Spinal cord (tissue), 10 donors: ENCODE data around the gene RABGEF1. TPM values are rescaled to one million over a fixed set of nuclear protein-coding genes. Genes with fewer than 3 reads are reported as not detected.
A peak's percentile ranks its signal among the peaks of the same experiment; 100 is the strongest.
"Not testable (repeated sequence)": the region's sequence is repeated elsewhere in the genome, so short reads cannot be mapped to it uniquely, and the experiment has no call there.

Experiments used
- DNase-seq, 6 donors: peaks; one replicate each; pipeline versions ENCODE4 v3.0.0 to v3.0.0-alpha.2; 2013 to 2015; ENCODE audit warnings: low spot score in 6 of 6, low read depth in 4 of 6
- H3K27ac ChIP-seq: one replicate; pipeline ENCODE4 v1.5.1; 2013; ENCODE audit warnings: low read depth, low read length, control low read depth
- H3K27me3 ChIP-seq: one replicate; pipeline ENCODE4 v1.6.1; 2013; ENCODE audit warnings: low read length; ENCODE audit not compliant: control insufficient read depth, insufficient read depth
- H3K36me3 ChIP-seq: one replicate; pipeline ENCODE4 v1.6.1; 2013; ENCODE audit warnings: low read length; ENCODE audit not compliant: control insufficient read depth, insufficient read depth
- H3K4me1 ChIP-seq: one replicate; pipeline ENCODE4 v1.6.1; 2013; ENCODE audit warnings: low read length; ENCODE audit not compliant: control insufficient read depth, insufficient read depth
- H3K4me3 ChIP-seq: one replicate; pipeline ENCODE4 v1.5.1; 2013; ENCODE audit warnings: low read depth, low read length, control low read depth
- H3K9me3 ChIP-seq: one replicate; pipeline ENCODE4 v1.6.1; 2013; ENCODE audit warnings: low read length; ENCODE audit not compliant: control insufficient read depth, insufficient read depth
- WGBS: methylation state at CpG from one replicate; pipeline ENCODE4 v1.1.5; 2013; ENCODE audit warnings: missing lambda C conversion rate; ENCODE audit not compliant: insufficient coverage; 5-methylcytosine and 5-hydroxymethylcytosine counted together
- polyA plus RNA-seq, 2 donors: library from polyadenylated mRNA; unstranded; fragments of 120-200 nt; gene quantifications; one replicate each; pipeline ENCODE4 v1.2.1, GENCODE V29; 2013; ENCODE audit not compliant: insufficient read length in 2 of 2
- total RNA-seq, 2 donors: library from RNA; depleted of rRNA in 1 of 2; stranded (reverse); fragments of 120-200 nt in 1 of 2; fragments of >200 nt in 1 of 2; gene quantifications; one replicate each; pipeline versions ENCODE4 v1.2.3 to v1.2.4, GENCODE V29; 2013 to 2014
- donor health status: healthy.

Gene RABGEF1
- total and polyA plus RNA-seq, 4 donors, result 29.6 to 42.5 (median 38.0) TPM

- DNase-seq, result no peak
- Histone ChIP-seq H3K9me3 (no peaks in the 10 kb centered on the region), H3K36me3 (peaks cover 49% of the 10 kb centered on the region), H3K4me3 (no peak overlapping the region), H3K27ac (no peak overlapping the region), H3K27me3 (no peaks in the 10 kb centered on the region), H3K4me1 (no peaks in the 10 kb centered on the region)
- 73% methylated on average over 11 of the region's 11 CpGs for WGBS
Measured at GRCh38 chr7:66731986-66732385, 8.5 kb upstream of the RABGEF1 start.

- Histone ChIP-seq H3K27me3 (no peaks in the 10 kb centered on the region), H3K36me3 (peaks cover 50% of the 10 kb centered on the region), H3K4me3 (no peak overlapping the region), H3K9me3 (no peaks in the 10 kb centered on the region), H3K4me1 (no peaks in the 10 kb centered on the region), H3K27ac (no peak overlapping the region)
- 84% methylated on average over 9 of the region's 9 CpGs for WGBS
- DNase-seq, result no peak
Measured at GRCh38 chr7:66732439-66732838, 8.1 kb upstream of the RABGEF1 start.

- H3K27me3 ChIP-seq, result no peaks in the 10 kb centered on the region
- peaks cover 39% of the 10 kb centered on the region for H3K36me3 ChIP-seq
- peaks cover 7% of the 10 kb centered on the region for H3K4me1 ChIP-seq
- H3K27ac ChIP-seq, result no peak overlapping the region
- H3K9me3 ChIP-seq, result no peaks in the 10 kb centered on the region
- no peak overlapping the region for H3K4me3 ChIP-seq
- DNase-seq, result no peak
- WGBS, result 87% methylated on average over 6 of the region's 6 CpGs
Measured at GRCh38 chr7:66734006-66734405, 6.5 kb upstream of the RABGEF1 start.

GRCh38 chr7:66735154-66735553, 5.4 kb upstream of the RABGEF1 start:
- Histone ChIP-seq H3K27me3 (no peaks in the 10 kb centered on the region), H3K36me3 (peaks cover 27% of the 10 kb centered on the region), H3K27ac (no peak overlapping the region), H3K9me3 (no peaks in the 10 kb centered on the region), H3K4me3 (no peak overlapping the region), H3K4me1 (peaks cover 17% of the 10 kb centered on the region)
- no CpG with 5 or more reads among the region's 3 CpGs for WGBS
- no peak for DNase-seq

GRCh38 chr7:66735850-66736249, 4.7 kb upstream of the RABGEF1 start:
- H3K36me3 ChIP-seq, result peaks cover 20% of the 10 kb centered on the region
- H3K4me3 ChIP-seq, result no peak overlapping the region
- peaks cover 17% of the 10 kb centered on the region for H3K4me1 ChIP-seq
- WGBS, result no CpG with 5 or more reads among the region's 1 CpG
- H3K27ac ChIP-seq, result no peak overlapping the region
- no peaks in the 10 kb centered on the region for H3K9me3 ChIP-seq
- DNase-seq, result no peak
- no peaks in the 10 kb centered on the region for H3K27me3 ChIP-seq

GRCh38 chr7:66736892-66737291, 3.6 kb upstream of the RABGEF1 start:
- DNase-seq, result no peak
- Histone ChIP-seq H3K4me3 (no peak overlapping the region), H3K9me3 (no peaks in the 10 kb centered on the region), H3K36me3 (peaks cover 16% of the 10 kb centered on the region), H3K27me3 (no peaks in the 10 kb centered on the region), H3K4me1 (peaks cover 25% of the 10 kb centered on the region), H3K27ac (no peak overlapping the region)
- WGBS, result no CpG with 5 or more reads among the region's 6 CpGs

GRCh38 chr7:66737667-66738066, 2.9 kb upstream of the RABGEF1 start:
- H3K36me3 ChIP-seq, result peaks cover 12% of the 10 kb centered on the region
- no peak overlapping the region for H3K27ac ChIP-seq
- WGBS, result 54% methylated on average over 3 of the region's 6 CpGs

GRCh38 chr7:66739477-66739876, 1.1 kb upstream of the RABGEF1 start:
- peak overlapping the region; percentile 96 for H3K27ac ChIP-seq
- 96% methylated on average over 8 of the region's 14 CpGs for WGBS
- H3K4me1 ChIP-seq, result peaks cover 26% of the 10 kb centered on the region
- H3K36me3 ChIP-seq, result peaks cover 12% of the 10 kb centered on the region
- no peak for DNase-seq
- H3K4me3 ChIP-seq, result peak overlapping the region; percentile 95
- no peaks in the 10 kb centered on the region for H3K9me3 ChIP-seq
- H3K27me3 ChIP-seq, result no peaks in the 10 kb centered on the region

More at GRCh38 chr7:66737667-66738066, 2.9 kb upstream of the RABGEF1 start:
- Histone ChIP-seq H3K4me3 (no peak overlapping the region), H3K9me3 (no peaks in the 10 kb centered on the region), H3K4me1 (peaks cover 26% of the 10 kb centered on the region), H3K27me3 (no peaks in the 10 kb centered on the region)
- no peak for DNase-seq

- Histone ChIP-seq H3K36me3 (peaks cover 12% of the 10 kb centered on the region), H3K27ac (peak overlapping the region; percentile 96), H3K9me3 (no peaks in the 10 kb centered on the region), H3K4me3 (peak overlapping the region; percentile 95), H3K4me1 (peaks cover 26% of the 10 kb centered on the region), H3K27me3 (no peaks in the 10 kb centered on the region)
- WGBS, result 14% methylated on average over 7 of the region's 12 CpGs
- DNase-seq, result peak in 1 of 6 donors; percentile 7
Measured at GRCh38 chr7:66739953-66740301, 606 bp upstream of the RABGEF1 start.

GRCh38 chr7:66740980-66741709, 612 bp downstream of the RABGEF1 start:
- Histone ChIP-seq H3K36me3 (peaks cover 14% of the 10 kb centered on the region), H3K4me3 (peak overlapping the region; percentile 95), H3K4me1 (peaks cover 26% of the 10 kb centered on the region), H3K27ac (peak overlapping the region; percentile 96)
- not testable (repeated sequence) for H3K9me3 ChIP-seq, H3K27me3 ChIP-seq
- peak in 3 of 6 donors; percentile 7 to 41 (median 9) for DNase-seq
- 0% methylated on average over 43 of the region's 54 CpGs for WGBS
